KG1 (cell line): ENCODE results near the gene IGDCC3.

ENCODE experiments used
- DNase-seq: peaks from one replicate; lab custom pipeline; 2025; lab: John Stamatoyannopoulos, UW

Gene IGDCC3

DNA sequence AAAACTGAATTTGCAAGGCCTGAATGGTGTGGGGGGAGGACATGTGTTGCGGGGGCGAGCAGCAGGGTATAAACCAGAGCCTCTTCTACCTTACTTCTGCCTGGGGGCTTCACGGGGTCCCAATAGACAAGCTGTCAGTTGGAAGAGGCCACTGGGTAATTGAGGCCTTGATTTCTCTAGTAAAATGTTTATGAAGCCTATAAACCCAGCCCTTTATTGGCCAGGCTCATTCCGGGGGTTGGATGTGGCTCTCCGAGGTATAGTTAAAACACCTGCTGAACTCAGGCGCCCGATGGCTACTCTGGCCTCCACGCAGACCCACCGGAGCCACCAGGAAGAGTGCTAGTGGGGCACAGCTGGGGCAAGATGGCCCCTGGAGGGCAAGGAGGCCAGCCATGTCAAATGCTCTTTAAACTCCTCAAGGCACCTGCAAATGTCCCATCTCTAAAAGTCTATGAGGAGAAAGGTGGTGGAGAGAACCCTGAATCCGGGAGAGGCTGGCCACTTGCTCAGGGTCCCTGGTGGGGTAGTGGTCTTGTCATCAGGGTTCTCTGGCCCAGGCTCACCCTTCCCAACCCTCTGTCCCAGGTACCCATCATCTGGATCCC is 34.3 kb downstream of the IGDCC3 start:
- no peak for DNase-seq

DNA sequence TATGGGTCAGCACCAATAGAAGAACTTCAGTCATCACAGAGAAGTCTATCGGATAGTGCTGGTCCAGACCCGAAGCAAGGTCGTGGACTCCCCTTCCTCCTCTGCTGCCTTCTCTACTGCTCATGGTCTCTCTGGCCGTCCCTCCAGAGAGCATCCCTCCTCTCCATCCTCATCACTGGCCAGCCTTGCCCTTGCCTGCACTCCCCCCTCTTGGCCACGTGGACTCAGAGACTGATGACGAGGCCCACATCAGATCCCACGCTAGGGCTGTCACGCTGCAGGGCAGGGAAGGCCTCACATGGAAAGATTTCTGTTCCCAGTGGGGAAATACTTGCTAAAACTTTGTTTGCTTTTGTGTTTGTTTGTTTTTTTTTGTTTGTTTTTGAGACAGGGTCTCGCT is 35.3 kb downstream of the IGDCC3 start:
- no peak for DNase-seq

GRCh38 chr15:65339920-65340319 is 37.9 kb downstream of the IGDCC3 start:
- DNase-seq = no peak

- no peak for DNase-seq
Observed at GRCh38 chr15:65339416-65339815, 38.4 kb downstream of the IGDCC3 start.

GRCh38 chr15:65338823-65339222 is 39.0 kb downstream of the IGDCC3 start:
- DNase-seq = no peak

DNA sequence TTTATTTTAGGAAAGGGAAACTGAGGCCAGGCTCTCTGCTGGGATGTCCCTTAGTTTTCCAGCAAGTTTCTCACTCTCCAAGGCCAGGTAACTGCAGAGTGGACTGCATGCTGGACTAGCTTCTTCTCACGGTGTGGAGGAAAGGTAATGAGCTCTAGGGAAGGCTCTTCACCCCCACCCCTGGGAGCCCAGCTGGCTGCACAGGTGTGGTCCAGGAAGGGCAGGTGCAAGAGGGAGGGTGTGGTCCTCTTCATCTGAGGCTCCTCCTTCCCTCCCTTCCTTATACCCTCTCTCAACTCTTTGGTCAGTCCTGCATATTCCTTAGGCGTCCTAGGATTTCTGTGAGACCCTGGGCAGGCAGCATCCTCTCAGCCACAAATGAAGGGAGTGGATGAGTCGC is 39.4 kb downstream of the IGDCC3 start:
- DNase-seq = no peak

DNA sequence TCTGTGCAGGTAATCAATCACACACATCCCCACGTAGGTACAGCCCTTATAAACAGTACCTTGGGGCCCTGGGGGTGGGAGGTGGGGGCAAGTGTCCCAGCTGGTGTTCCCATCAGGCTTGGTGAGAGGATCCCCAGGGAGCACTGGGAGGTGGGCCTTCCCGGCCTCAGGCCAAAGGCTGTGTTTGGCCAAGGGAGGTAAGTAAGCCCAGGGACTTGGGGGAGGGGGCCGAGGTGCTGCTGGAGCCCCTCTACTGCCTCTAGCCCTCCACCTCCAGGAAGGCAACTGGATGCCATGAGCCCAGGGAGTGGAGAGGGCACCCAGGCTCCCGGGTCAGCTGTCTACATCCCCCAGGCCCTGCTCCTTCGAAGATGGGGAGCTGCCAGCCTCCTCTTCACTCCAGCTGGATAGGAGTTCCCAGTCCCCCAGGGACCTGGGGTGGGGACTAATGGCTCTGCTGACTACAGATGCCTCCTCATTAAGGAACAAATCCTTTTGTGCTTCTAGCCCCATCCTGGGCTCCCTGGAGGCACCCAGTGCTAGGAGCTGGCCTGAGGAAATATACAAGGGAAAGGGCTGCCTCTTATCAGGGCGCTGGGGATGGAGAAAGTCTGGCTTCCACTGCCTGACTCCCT is 40.2 kb downstream of the IGDCC3 start:
- no peak for DNase-seq

- no peak for DNase-seq
Observed at GRCh38 chr15:65336493-65337435, 41.0 kb downstream of the IGDCC3 start.

DNA sequence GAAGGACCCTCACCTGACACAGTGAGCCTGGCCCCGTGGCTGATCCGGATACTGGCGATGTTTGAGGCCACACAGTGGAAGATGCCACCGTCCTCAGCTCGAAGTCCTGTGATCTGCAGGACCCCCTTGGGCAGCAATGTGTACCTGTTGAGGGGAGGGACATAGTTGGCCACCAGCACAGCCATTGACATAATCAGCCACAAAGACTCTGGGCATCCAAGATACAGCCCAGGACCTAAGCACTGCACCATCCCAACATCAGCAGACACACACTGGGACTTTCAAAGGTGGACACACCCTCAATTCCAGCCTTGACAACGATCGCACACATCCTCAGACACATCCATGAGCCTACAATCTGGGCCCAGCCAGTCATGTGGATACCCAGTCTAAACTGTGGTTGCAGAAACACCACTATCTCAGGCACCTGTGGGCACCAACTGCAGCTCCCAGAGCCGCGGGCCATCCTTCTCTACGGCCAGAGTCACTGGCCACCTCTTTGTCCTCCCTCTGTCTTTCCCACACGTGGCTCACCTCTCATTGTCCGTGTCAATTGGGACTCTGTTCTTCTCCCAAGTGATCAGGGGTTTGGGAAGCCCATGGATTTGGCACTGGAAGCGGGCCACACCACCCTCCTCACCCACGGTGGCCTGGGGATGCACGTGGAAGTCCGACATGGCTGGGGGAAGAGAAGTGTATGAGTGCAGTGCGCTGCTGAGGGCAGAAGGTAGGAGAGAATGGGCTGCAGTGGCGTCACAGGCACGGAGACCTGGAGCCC is 42.3 kb downstream of the IGDCC3 start:
- no peak for DNase-seq

DNA sequence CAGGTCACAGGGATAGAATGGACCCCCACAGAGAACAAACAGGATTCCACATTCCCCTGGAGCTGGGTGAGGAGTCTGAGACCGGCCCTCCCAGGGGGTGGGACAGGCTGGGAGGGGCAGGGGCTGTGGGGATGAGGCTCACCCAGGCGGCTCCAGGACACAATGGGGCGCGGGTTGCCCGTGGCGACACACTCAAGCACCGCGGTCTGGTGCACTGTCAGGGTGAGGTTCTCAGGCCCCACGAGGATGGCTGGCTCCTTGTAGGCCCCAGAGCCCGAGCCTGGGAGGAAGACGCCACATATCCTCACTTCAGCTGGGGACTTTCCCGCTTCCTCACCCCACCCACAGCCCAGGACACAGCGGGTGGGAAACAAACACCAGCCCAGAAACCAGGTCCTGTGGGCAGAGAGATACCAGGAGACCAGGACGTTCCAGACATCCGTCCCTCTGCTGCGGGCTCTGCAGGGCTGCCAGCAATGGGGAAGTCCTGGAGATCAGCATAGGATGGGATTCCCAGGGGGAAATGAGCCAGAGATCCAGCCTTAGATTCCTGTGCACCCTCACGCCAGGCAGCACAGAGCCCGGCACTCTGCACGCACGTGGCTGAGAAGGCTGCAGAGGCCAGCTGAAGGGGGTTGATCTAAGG is 43.1 kb downstream of the IGDCC3 start:
- DNase-seq = no peak

DNA sequence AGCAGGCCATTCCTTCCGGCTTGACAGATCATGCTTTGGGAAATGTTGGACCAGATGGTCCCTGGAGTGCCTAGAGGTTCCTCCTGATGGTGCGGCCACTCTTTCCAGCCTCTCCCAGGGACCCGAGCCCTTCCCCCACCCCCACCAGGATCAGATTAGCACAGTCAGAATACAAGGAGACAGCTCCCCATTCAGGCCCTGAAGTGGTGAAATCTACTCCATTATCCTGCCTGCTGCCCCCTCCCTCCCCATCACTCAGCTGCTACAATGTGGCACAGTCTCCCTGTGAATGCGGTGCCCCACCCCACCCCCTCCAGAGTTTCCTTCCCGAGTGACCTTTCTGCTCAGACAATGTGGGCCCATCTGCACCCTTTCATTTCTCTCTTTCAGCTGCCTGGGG is 43.9 kb downstream of the IGDCC3 start:
- DNase-seq = no peak

DNA sequence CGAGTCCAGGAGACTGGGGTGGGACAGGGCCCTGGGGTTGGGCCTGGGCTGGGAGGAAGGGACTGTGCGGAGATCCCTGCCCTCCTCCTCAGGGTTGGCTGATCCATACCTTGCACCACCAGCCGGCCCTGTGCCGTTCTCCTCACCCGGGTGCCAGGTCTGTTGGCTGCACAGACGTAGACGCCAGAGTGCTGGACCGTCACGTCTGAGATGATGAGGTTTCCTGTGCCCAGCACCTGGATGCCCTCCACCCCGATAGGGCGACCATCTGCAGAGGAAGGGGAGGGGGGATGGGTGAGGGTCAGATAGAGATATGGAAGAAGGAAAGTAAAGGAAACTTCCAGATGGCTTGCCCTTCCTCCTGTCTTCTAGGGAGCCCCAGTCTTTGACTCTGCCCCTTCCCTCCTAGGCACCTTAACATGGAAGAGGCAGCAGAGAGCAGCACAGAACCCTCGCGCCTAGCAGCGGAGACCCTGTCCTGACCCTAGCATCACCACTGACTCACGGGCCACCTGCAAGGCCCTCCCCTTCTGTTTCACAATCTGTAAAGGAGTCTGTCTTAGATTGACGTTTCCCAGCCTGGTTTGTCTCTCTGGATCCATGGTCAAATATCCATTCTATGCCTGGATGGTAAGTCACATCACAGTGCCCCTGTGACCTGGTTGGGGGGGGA is 44.5 kb downstream of the IGDCC3 start:
- no peak for DNase-seq

DNA sequence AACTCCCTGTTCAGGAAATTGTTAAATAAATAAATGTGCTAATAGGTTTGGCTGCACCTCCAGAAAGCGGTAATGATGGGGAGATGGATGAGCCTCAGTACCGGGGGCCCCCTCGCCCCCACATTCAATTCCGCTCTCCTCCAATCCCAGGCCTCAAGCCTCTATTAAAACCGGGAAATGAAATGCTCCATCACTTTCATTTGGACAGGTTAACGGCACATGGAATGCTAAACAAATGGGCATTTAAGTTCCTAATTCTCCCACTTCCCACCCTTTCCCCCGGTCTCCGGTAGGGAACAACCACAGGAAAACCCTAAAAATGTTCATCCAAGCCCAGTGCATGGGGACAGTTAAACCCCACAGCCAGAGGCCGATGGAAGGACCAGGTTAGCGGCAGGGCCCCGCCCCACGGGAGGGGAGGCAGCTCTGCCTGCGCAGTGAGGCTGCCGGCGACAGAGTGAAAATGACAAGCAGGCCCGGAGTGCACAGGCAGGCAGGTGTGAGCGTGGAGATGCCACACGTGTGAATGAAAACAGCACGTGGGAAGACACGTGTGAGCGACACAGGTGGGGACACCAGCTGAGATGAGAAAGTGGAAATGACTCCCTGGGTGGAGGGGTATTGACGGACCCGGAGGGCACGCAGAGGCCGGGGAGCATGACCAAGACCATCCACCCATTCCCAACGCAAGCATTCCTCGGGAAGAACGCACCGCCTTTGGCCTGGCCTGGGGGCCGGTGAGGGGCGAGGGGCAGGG is 45.2 kb downstream of the IGDCC3 start:
- DNase-seq = no peak

- no peak for DNase-seq
Observed at GRCh38 chr15:65331811-65332210, 46.0 kb downstream of the IGDCC3 start.

GRCh38 chr15:65330934-65331645 is 46.7 kb downstream of the IGDCC3 start:
- no peak for DNase-seq

GRCh38 chr15:65329984-65330735 is 47.6 kb downstream of the IGDCC3 start:
- DNase-seq = no peak

DNA sequence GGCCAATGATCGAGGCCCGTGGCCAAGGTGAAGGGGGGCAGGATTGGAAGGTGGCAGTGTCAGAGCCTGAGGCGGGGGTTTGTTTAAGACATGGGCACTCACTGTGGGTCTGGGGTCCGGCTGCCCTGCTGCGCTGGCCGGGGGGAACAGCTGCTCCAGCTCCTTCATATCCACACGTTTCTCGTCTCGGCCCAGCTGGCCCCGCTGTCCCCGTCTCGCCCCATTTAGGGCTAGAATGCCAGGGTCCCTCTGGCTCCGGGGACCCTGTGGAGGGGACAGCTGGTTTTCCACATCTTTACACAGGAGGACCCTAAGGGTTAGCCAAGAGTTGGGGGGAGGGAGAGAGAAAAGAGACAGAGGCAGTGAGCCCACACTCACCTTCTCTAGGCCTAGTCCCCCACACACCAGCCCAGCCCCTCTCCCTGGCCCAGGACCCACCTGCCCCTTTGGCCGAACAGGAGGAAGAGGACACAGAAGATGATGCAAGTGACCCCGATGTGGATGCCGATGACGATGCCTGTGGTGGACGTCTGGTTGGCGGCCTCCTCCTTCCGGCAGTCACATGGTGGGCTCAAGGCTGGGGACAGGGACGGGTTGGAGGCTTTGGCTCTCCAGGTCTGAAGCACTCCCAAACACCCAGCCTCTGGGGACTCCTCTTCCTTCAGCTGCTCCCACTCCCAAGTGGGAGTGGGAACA is 48.4 kb downstream of the IGDCC3 start:
- no peak for DNase-seq

GRCh38 chr15:65328506-65329287 is 49.1 kb downstream of the IGDCC3 start:
- DNase-seq = no peak
